Stimulated activated CD8-positive, alpha-beta memory T cell treated with anti-CD3 and anti-CD28 coated beads, Interleukin-12 subunit alpha, Interleukin-12 subunit beta, amount 100 ng/mL, for 4 hours (primary cell): ENCODE data around the gene INTS12.

Experiments used
- DNase-seq: peaks from one replicate; pipeline ENCODE4 v3.0.0-alpha.2; 2020; ENCODE audit warnings: low read depth

Gene INTS12

DNA sequence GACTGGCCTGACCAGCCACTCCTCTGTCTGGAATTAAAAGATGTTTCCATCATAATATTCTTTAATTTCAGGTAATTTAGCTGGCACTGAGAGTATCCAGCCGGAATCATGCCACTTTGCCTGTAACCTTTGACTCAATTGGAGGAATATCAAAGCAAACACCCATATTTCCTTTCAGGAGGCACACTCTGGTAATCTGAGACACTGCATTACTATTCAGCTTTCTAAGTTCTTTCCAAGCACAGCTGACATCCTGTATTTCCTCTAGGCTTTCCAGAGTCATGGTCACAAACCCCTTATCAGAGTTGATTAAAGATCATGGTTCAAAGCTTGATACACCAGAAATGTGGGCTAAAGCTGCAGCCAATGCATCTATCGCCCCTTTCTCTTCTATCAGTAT, 29.3 kb downstream of the INTS12 start:
- DNase-seq, result no peak

DNA sequence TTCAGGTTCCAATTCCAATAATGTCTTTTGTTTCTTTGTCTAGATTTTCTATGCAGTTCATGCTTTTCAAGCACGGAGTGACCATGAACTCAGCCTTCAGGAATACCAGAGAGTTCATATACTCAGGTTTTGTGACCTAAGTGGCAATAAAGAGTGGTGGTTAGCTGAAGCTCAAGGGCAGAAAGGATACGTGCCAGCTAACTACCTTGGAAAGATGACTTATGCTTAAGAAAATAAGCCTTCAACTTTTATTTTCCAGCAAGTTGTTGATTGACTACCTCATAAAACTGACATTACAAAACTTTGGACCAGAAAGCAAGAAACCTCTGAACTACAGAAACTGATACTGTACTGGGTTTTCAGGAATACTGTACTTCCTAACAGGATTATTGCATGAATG, 30.8 kb downstream of the INTS12 start:
- no peak for DNase-seq

DNA sequence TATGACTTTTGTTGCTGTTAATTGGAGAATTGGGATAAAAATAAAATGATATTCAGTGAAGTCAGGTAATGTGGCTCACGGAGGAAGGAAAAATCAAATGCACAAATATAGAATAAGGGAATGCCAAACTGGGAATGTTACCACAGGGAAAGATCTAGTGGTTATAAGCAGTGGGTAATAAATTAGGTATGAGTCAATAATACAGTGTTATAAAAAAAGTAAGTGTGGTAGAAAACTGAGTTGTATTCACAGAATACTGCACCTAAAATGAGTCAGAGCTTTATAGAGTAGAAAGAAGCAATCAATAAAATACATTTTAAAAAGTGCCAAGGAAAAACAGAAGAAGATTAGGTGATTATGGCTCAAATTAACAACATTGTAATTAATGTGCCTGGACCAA, 34.5 kb downstream of the INTS12 start:
- DNase-seq, result no peak

DNA sequence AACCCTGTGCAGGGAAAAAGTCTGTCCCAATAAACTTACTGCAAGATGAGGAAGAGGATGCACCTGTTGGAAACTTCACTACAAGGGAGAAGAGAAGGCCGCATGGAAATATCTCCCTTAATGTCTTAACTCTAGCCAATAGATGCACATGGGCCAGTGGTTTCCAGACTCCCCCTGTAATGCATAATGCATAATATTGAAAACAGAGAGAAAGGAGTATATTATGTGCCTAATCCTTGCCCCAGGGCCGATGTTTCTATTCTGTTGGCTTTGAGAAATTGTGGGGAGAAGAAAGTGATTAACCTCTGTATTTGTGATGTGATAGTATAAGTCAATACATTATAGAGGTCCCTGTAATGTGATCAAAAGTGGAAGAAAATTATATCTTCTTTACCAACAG, 37.2 kb downstream of the INTS12 start:
- no peak for DNase-seq

DNA sequence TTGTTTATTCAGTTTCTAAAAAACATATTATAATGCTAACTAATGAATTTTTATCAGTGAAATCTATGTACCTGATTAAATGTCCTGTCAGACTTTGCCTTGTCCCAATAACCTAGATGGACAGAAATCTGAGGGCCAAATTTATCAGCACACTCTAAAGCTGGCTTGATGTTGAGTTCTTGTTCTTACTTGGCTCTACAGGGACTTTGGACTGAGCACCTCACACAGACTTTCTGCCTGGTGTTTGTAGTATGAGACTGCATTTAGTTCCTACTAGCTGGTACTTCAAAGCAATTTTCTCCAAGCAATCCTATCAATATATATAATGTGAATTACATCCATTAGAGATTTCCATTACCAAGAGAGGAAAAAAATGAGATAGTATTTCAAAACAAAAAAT, 37.8 kb downstream of the INTS12 start:
- no peak for DNase-seq

DNA sequence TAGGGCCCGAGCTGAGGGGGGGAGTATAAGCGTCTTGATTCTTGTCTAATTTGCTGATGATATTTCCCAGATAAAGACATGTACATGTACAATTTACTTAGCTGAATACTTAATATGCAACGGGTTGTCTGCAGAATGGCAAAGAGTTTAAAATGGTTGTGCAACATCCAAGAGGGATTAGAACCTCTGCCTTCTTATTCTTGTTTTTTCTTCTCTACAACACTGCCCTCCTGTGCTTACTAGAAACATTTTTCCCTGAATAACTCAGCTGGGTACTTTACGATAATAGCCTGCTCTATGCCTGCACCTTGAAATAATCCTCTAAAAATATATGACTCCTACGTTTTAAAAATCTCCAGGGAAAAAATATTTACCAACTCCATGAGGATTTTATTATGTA, 41.8 kb downstream of the INTS12 start:
- DNase-seq, result no peak

DNA sequence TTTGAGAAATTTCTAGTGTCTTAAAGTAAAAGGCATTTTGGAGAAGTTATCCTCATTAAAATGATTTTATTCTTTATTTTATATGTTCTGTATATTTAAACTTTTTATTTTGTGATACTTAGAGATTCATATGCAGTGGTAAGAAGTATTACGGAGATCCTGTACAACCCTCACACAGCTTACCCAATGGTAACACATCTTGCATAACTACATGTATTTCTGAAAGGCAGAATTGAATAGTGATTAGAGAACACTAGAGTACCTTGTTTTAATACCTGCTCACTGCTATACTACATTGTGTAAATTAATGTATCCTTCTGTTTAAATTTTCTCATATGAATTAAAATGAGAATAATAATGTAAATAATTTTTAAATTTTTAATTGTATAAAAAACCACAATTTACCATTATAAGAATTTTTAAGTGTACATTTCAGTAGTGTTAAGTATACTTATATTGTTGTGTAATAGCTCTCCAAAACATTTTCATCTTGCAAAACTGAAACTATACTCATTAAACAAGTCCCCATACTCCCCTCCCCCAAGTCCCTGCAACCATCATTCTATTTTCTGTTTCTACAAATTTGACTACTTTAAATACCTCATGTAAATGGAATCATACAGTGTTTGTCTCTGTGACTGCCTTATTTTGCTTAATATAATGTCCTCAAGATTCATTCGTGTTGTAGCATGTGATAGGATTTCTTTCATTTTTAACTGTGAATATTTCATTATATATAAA, 45.4 kb downstream of the INTS12 start:
- no peak for DNase-seq

DNA sequence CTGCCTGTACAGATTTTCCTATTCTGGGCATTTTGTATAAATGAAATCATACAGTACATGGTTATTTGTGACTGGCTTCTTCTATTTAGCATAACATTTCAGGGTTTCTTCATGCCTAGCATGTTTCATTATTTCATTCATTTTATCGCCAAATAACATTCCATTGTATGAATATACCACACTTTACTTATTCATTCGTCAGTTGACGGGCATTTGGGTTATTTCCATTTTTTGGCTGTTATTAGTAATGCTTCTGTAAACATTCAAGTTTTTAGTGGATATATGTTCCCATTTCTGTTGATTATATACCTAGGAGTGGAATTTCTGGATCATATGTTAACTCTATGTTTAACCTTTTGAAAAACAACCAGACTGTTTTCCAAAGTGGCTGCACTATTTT, 47.5 kb downstream of the INTS12 start:
- DNase-seq, result no peak

DNA sequence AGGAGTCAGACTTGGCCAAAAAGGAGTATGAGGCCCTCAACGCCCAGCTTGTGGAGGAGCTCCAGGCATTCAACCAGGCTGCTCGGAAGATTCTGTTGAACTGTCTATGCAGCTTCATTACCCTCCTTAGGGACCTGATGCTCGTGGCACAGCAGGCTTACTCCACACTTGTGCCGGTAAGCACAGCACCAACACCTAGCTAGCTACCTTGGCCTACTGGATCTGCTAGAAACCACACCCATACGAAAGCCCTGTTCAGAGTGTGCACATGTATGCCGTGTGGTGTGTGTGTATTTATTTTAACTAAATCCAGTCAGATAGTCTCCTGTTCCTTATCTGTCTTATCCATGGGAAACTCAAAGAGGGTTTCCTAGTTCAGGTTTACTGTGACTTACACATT, 49.3 kb downstream of the INTS12 start:
- no peak for DNase-seq

DNA sequence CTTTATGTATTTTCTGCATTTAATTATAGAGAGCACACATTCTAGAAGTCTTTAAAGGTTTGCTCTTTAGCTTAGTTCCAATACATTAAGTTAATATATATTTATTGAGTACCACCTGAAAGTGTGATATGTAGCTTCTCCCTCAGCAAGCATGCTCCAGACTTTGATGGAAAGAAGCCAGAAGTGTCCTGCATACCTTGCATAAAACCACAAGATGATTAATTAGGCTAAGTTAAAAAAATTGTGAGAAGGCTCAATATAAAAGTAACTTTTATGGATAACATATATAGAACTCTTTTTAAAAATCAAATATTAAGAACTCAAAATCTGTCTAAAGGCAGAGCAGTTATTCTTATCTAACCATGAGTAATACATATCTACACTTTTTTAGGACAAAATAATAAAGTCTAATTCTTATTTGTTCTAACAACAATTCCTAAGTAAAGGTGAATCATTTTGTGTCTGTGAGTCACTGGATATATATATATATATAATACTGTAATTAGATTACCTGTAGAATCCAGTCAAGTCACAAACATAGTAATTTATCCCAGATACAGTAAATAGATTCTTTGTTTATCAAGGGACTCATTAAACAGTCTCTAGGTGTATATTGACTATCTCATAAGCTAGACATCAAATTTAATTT, 51.2 kb downstream of the INTS12 start:
- no peak for DNase-seq

DNA sequence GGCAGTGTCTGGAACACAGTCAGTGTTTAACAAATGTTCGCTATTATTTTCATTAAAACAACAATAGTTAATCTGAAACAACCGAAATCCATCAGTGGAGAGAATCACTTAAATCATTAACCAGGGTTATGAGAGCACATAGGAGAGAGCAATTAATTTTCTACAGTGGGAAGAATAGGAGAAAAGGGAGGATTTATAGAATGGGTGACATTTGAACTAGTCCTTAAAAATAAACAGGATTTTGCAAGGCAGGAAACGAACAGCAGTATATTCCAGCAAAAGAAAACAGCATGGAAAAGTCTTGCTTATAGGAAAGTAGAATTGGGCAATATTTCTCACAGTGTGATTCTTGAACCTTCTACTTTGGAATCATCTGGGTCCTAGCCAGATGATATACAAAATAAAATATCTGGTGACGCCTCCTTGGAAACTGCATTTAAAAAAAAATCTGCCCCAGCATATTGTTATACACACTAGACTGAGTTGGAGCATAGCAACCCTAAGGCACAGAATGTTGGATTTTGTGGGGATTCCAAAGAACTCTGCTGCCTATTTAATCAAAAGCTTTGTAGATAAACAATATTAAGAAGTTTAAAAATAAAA, 56.1 kb downstream of the INTS12 start:
- no peak for DNase-seq

DNA sequence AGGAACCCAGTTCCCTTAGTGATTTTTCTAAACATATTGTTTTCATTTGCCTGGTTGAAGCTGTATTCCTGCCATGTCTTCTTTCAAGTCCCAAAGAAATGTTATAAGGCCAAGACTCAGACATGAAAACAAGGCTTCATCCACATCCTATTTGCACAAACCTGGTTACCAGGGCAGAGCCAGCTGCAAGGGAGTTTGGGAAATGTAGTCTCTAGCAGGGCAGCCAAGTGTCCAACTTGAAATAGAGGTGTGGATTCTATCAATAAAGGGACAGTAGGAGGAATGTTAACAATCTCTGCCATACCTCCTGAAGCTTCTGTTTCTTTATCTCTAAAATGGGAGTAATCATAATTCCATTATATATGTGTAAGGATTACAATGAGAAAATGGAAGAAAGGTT, 56.6 kb downstream of the INTS12 start:
- no peak for DNase-seq

DNA sequence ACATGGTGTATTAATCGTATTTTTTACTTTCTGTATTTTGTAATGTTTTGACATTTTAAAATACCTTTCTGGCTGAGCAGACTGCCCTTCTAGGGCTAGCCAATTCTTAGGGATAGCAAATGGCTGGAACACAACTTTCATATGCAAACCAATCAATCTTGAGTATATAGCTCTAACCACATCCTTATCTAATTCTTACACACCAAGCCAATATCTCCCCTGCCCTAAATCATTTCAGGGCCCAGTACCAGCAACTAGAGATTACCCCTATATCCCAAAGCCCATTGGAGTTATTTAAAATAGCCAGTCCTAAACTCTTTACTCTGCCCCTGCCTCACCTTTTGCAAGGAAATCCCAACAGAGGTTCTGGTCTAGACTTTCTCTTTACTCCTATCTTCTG, 58.3 kb downstream of the INTS12 start:
- no peak for DNase-seq

DNA sequence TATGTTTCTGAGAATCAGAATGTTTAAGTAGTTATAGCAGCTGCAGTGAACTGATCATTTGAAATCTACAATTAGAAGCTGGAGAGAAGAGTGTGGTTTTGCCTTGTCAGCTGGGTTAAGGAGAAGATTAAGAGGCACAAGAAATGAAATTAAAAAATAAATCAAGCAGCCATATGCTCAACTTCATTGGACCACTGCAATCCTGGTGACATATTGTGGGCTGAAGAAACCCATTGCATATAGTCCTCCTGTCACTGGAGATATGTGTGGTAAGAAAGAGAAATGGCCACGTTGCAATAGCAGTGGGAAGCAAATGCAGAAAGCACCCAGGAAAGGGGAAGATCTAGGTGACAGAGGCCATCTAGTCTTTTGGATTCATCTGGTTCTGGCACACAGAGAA, 63.0 kb downstream of the INTS12 start:
- DNase-seq, result no peak

DNA sequence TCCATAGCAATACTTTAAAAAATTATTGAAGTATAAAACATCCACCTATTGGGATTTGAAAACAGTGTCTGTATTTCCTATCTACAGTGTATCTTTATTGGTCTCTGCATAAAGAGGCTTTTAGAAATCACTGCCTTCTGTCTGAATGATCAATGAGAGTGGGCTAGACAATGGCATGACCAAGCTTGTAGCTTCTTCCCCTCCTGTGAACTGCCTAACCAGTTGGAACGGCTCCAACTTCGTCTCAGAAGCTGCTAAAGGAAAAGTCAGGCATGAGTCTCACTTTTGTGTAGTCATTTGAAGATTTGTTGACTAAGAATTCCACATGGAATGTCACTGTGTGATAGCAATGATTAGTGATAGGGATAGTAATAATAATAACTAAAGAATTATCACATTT, 64.2 kb downstream of the INTS12 start:
- DNase-seq, result no peak

DNA sequence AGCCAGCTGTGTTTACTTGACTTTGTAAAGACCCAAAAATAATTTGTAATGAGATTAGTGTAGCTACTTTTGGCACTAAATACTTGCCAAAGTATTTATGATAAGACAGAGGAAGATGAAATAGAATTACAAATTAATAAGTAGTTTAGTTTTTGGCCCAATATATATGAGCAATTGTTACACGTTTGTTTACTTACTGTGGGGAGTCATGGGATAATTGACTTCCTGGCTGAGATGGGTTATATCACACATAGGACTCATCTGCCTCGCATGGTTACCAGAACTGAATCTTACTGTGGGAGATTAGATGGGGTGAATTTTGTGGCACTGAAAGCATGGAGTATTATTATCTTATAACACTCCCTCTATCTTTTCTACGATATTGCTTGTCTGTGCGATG, 66.6 kb downstream of the INTS12 start:
- no peak for DNase-seq

DNA sequence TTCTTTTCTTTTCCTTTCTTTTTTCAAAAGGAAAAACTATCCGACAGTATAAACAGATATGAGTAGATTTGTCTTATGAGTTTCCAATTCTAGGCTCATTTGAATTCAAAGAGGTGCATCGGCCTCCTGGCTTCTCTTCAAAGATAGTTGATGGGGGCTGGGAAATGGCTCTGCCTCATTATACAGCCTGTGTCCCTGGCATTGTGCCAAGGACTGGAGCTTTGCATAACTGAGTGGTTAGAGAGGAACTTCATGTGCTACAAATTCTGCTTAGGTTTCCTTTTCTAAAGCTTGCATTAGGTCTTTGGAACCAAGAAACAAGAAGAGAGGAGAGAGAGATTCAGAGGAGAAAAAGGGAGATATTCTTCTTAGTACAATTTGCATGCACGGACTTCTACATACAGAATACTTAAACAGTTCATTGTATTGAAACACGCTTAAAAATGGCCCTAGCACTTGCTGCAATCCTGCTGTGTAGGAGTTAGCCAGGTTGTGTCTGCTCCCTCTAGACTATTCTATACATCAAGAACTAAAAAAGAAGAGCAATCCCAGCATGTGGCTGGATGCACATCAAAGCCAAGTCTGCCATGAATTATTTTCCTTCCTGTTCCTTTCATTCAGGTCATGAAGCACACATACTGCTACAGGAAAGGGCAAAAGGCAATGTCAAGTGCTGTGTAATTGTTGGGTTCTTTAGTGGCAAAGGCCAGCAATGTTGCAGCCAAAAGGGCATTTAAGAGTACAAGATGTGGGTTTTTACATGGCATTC, 70.9 kb downstream of the INTS12 start:
- no peak for DNase-seq

DNA sequence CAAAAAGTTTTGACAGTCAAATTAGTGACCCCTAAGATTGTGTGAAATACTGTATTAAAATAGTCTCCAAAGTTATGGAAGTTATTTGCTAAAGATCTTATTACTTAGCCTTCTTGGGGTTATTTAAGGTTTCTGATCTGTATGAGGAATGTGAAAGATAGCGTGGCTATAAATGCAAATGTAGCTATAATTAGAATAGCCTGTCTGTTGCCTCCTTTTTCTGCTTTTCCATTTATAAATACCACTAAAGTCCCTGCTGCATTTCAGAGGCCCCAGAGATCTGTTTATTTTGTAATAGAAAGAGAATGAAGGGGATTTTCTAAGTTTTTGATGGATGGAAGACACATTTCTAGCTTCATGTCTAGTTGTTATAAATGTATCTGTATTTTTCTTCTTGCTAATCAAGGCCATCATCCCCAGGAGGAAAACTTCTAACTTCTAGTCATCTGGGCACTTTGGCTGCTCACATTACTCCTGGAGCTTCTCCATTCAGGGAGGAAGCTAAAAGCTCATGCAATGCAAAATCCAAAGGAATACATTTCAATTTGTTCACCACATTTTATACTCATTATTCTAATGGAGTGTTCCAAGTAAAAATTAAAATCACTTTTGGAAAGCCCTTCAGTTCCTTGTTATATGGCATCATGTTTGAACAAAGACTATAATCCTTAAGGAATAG, 73.9 kb downstream of the INTS12 start:
- DNase-seq, result no peak

DNA sequence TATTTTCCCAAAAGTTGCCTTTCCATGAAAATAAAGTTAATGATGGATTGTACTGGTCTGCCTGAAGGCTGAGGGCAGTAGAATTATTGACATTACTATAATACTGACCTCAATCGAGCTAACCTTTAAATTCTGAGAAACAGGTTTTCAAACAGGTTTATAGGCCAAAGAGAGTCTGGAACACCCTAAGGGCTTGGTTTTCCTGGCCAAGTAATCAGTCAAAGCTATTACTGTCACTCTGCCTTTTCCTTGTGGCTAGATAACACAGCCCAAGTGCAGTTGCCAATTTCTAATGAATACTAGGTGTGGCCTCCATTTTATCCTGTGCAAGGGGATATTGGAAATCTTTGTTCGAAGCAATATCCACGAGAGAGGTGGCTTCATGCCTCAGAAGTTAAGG, 75.2 kb downstream of the INTS12 start:
- no peak for DNase-seq
